Liver (tissue), 2 donors: ENCODE measurements around the gene TSPAN12.

Source experiments
- CTCF ChIP-seq: fragments of 150-350 bp; IDR thresholded peaks from 2 replicates; pipeline ENCODE4 v1.5.1; 2017; ENCODE audit warnings: improper control_type of control experiment, low read depth, low read length; ENCODE audit not compliant: missing input control
- FOXA1 ChIP-seq: IDR thresholded peaks from 2 replicates; pipeline ENCODE4 v1.6.1; 2016; ENCODE audit warnings: antibody characterized with exemption
- TF ChIP-seq, protein P1 (sequence below): IDR thresholded peaks from 2 replicates; pipeline ENCODE4 v1.6.1; 2016; ENCODE audit warnings: antibody characterized with exemption
- donor health status: healthy.

DNA sequence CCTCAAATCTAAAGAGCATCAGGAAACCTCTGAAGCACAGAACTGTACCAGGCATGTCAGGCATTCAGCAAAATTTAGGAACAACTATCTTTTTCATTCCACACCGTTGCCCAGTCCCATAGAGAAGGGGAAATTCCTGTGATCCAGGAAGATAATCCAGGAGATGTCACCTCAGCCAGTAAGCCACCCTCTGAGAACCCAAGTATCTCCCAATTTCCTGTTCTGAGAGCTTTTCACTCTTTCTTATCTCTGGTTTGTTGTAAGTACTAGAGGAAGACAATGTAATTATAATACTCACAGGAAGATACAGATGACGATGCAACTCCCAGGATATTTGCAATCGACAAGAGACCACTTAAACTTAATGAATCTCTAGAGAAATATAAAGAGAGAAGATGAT lies 97.1 kb downstream of the TSPAN12 start:
- TF ChIP-seq CTCF (no peak), FOXA1 (no peak)
- TF ChIP-seq, protein P1, sequence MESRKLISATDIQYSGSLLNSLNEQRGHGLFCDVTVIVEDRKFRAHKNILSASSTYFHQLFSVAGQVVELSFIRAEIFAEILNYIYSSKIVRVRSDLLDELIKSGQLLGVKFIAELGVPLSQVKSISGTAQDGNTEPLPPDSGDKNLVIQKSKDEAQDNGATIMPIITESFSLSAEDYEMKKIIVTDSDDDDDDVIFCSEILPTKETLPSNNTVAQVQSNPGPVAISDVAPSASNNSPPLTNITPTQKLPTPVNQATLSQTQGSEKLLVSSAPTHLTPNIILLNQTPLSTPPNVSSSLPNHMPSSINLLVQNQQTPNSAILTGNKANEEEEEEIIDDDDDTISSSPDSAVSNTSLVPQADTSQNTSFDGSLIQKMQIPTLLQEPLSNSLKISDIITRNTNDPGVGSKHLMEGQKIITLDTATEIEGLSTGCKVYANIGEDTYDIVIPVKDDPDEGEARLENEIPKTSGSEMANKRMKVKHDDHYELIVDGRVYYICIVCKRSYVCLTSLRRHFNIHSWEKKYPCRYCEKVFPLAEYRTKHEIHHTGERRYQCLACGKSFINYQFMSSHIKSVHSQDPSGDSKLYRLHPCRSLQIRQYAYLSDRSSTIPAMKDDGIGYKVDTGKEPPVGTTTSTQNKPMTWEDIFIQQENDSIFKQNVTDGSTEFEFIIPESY, result no peak
